ENCODE measurements around the gene SOX8.

The SOX8 gene

DNA sequence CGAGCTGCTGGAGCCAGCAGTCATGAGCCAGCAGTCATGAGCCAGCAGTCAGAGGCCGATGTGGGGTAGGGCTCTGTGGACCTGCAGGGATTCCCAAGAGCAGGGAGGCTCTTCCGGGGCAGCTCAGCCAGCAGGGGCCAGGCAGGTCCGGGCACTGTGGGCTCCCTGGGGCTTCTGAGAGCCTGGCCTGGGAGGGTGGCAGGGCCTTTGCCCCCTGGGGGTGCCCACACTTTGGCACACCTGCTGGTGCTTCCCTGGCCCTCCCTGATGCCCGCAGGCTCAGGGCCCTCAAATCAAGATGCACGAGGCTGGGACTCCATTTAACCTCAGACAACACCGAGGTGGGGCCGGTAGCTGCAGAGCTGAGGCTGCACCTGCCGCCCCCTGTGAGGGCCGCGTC, 18.1 kb downstream of the SOX8 start:
- DNase-seq (ENCODE audit: low read depth) = no peak

DNA sequence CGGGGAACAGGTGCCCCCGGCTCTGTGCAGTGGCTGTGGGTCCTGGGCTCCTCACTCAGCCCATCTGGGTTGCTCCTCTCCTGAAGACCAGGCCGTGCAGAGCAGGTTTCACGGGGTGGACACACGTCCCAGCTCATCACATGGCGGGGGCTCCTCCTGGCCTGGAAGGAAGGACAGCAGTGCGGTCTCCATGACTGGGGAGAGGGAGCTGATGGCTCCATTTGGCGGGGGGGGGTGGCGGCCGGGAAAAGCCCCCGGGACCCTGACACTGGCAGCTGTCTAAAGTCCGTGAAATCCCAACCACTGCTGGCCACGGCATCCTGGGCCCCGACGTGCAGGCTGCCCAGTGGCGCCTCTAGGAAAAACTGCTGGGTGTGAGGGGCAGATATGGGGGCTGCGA, 19.0 kb downstream of the SOX8 start:
- H3K4me3 ChIP-seq (ENCODE audit: low read depth, low read length) = no peak overlapping the region
- DNase-seq (ENCODE audit: low read depth) = no peak

More for the DNA sequence above, 18.1 kb downstream of the SOX8 start:
- no peak overlapping the region for H3K4me3 ChIP-seq (ENCODE audit: low read depth, low read length)

- no peak for DNase-seq (ENCODE audit: low read depth)
- no peak overlapping the region for H3K4me3 ChIP-seq (ENCODE audit: low read depth, low read length)
These were observed 19.5 kb downstream of the SOX8 start for GRCh38 chr16:1001096-1001495.

DNA sequence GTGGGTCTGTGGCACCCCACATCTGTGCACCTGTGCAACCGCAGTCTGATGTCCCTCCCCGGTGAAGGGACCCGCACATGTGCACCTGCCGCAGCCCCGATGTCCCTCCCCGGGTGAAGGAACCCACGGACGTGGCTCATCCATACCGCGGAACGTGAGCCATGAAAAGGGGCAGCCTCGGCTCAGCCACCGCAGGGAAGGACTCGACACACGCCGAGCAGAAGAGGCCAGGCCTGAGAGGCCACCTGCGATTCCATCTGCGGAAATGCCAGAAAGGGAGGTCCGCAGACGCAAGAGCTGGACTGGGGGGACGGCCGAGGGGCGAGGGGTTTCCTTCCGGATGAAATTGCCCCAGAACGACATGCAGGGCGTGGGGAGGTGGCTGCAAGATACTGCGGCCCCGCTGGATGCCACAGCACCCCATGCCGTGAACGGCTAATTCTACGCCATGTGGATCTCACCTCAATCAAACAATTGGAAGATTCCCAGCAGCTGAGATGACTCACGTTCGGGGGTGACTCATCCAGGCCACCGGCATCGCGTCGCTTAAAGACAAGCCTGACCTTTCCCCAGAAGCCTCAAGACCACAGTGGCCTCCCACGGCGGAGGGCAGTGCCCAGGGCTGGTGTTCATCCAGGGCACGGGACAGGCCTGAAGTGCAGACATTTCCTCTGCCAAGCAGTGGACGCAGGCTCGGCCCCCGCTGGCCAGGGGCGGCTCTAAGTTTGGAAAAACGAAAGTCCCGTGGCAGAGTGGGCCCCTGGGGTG, 21.0 kb downstream of the SOX8 start:
- H3K4me3 ChIP-seq (ENCODE audit: low read depth, low read length) = no peak overlapping the region
- peak; percentile 41 for DNase-seq (ENCODE audit: low read depth)

- no peak overlapping the region for H3K4me3 ChIP-seq (ENCODE audit: low read depth, low read length)
- DNase-seq (ENCODE audit: low read depth) = no peak
These were observed 22.1 kb downstream of the SOX8 start for GRCh38 chr16:1003391-1004347.

DNA sequence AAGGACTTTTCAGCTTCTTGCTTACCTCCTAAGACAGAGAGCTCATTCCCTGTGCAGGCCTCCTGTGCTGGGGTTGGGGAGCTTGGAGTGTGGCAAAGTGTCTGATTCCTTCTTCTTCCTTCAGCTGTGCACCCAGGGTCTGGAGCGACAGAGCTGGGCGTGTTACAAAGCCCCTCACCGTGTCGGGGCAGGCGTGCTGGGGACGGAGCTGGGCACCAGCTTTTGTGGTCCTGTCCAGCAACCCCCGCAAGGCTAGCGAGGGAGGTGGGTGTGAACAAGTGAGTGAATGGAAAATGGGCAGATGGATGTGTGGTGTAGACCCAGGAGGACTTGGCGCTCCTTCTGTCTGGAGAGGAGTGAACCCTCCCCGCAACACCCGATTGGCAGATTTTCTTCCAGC, 23.7 kb downstream of the SOX8 start:
- H3K4me3 ChIP-seq (ENCODE audit: low read depth, low read length) = no peak overlapping the region
- no peak for DNase-seq (ENCODE audit: low read depth)

DNA sequence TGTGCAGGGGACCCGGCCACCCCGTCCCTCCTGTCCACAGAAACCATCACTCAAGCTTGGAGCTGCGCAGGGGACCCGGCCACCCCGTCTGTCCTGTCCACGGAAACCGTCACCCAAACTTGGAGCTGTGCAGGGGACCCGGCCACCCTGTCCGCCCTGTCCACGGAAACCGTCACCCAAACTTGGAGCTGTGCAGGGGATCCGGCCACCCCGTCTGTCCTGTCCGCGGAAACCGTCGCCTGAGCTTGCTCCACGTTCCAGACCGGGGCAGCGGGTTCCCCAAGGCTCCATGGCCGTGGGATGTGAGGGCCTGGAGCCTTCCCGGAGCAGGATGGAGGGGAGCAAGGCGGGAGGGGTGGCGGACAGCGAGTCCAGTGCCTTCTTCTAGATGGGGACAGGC, 25.2 kb downstream of the SOX8 start:
- DNase-seq (ENCODE audit: low read depth) = no peak
- no peak overlapping the region for H3K4me3 ChIP-seq (ENCODE audit: low read depth, low read length)

- DNase-seq (ENCODE audit: low read depth) = no peak
- no peak overlapping the region for H3K4me3 ChIP-seq (ENCODE audit: low read depth, low read length)
These were observed 25.8 kb downstream of the SOX8 start for GRCh38 chr16:1007284-1007850.

DNA sequence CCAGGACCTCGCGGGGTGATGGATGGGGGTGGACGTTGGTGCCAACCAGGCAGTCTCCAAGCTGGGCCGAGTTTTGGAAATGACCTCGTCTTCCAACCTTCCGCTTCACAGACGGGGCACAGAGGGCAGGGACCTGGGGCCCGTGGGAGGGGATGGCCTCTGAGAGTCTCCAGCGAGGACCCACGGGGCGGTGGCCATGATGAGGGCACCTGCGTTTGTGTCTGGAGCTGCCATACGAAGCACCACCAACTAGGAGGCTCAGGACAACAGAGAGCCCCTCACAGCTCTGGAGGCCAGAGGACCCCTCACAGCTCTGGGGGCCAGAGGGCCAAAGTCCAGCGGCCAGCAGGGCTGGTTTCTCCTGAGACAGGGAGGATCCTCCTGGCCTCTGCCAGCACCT, 26.5 kb downstream of the SOX8 start:
- H3K4me3 ChIP-seq (ENCODE audit: low read depth, low read length) = no peak overlapping the region
- DNase-seq (ENCODE audit: low read depth) = no peak

DNA sequence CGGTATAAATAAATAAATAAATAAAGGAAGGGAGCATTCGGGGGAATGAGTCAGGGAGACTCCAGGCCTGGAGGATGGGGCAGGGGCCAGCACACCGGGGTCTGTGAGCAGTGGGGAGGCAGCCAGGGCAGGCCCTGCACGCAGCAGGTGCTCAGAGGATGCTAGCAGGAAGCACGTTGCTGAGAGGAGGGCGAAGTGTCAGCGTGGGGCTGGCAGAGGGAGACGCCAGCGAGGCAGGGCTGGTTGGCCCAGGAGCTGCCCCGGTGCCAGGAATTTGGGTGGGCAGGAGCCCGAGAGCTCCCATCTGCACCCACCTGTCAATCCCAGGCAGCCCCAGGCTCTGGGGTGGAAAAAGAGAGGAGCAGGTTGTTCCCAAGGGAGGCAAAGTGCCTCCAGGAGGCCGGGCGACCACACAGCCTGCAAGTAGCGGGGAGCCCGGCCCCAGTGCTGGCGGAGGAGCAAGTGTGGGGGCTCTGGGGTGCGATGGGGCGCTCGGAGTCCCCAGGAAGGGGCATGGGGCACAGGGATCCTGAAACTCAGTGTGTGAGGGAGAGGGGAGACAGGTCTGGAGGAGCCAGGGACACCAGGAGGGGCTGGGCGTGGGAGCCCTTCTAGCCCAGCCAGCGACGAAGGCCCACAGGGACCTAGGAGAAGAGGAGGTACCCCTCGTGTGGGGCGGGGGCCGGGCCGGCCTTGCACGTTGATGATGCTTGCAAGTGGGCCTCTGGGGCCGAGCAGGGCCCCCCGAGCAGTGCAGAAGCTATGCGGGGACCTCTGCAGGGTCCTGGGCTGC, 28.0 kb downstream of the SOX8 start:
- no peak overlapping the region for H3K4me3 ChIP-seq (ENCODE audit: low read depth, low read length)
- no peak for DNase-seq (ENCODE audit: low read depth)

DNA sequence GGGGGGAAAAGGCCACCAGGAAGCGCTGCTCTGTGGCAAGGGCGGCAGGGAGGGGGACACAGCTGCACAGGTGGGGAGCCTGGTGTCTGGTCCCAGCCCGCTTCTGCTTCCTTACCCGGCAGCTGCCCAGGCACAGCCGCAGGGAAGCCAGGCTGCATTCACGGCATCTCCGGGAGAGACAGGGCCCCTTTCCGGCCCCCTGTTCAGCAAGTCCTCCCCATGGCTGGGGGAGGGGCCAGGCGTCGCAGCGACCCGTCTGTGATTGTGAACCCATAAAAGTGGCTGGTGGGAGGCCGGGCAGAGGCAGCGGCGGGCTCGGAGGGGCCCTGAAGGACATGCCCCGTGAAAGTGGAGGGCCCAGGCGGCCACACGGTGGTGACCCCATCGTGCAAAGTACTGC, 28.7 kb downstream of the SOX8 start:
- no peak for DNase-seq (ENCODE audit: low read depth)
- no peak overlapping the region for H3K4me3 ChIP-seq (ENCODE audit: low read depth, low read length)

- H3K4me3 ChIP-seq (ENCODE audit: low read depth, low read length) = no peak overlapping the region
- no peak for DNase-seq (ENCODE audit: low read depth)
These were observed 29.2 kb downstream of the SOX8 start for GRCh38 chr16:1010815-1011214.

DNA sequence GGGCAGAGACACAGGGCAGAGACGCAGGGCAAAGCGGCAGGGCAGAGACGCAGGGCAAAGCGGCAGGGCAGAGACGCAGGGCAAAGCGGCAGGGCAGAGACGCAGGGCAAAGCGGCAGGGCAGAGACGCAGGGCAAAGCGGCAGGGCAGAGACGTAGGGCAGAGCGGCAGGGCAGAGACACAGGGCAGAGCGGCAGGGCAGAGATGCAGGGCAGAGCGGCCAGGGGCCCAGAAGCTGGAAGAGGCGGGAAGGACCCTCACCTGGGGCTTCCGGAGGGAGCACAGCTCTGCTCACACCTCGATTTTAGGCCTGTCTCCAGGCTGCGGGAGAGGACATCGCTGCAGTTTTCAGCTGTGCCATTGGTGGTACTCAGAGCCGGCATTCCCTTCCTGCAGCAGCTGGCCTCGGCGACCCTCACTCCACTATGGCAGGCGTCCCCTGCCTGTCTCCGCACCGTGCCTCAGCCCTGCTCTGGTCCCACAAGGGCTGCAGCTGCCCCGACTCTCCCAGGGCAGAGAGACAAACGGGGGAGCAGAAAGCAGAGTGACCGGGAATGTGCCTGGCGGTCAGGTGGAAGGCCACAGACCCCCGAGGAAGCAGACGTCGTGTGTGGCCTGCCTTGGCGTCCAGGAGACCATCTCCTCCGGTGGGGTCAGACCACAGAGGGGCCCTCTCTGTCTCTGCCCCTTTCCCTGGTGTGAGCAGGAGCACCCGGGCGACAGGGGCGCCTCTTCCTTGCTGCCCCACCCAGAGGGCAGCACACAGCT, 29.9 kb downstream of the SOX8 start:
- DNase-seq (ENCODE audit: low read depth) = no peak
- H3K4me3 ChIP-seq (ENCODE audit: low read depth, low read length) = no peak overlapping the region

GRCh38 chr16:1012135-1012534, 30.6 kb downstream of the SOX8 start:
- H3K4me3 ChIP-seq (ENCODE audit: low read depth, low read length) = no peak overlapping the region
- no peak for DNase-seq (ENCODE audit: low read depth)

DNA sequence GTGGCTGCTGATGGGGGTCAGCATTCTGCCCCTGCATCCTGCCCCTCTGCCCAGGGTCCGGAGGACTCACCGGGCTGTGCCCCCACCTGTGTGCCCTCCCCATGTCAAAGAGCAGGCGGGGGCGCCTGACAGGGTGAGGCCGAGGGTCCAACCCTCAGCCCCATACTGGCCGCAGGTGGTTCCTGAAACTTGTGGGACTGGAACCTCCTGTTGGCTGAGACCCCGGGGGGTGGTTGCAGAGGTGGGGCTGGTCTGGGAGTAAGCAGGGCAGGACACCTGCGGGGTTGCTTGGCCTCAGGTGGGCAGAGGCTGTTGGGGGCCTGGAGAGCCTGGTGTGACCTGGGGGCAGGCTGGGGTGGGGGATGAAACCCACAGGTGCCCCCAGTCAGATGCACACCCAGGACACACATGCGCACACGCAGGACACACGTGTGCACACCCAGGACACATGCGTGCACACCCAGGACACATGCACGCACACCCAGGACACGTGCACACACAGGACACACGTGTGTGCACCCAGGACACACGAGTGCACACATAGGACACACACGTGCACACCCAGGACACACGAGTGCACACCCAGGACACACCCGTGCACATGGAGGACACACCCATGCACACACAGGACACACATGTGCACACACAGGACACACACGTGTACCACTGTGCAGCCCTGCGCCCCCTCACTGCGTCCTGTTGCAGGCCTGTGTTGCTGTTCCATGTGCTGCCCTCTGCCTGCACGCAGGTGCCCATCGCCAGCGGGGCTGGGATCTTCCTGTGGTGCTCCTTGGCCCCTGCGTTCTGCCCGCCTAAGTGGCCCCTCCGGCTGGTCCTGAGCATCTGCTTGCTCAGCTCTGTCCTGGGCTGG, 31.4 kb downstream of the SOX8 start:
- no peak overlapping the region for H3K4me3 ChIP-seq (ENCODE audit: low read depth, low read length)
- no peak for DNase-seq (ENCODE audit: low read depth)

DNA sequence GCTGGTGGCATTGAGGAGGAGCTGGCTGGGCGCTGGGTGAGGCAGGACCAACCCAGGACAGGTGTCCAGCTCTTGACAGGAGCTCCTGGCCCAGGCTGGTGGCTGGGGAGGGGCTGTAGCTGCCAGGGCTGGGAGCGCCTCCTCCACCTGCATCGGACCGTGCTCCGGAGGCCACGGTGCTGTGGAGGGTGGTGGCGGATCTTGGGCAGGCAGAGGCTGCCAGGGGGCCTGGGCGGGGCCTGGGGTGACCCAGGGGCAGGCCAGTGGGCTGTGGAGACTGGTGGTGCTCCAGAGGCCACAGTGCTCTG, 32.0 kb downstream of the SOX8 start:
- no peak for DNase-seq (ENCODE audit: low read depth)
- H3K4me3 ChIP-seq (ENCODE audit: low read depth, low read length) = no peak overlapping the region

DNA sequence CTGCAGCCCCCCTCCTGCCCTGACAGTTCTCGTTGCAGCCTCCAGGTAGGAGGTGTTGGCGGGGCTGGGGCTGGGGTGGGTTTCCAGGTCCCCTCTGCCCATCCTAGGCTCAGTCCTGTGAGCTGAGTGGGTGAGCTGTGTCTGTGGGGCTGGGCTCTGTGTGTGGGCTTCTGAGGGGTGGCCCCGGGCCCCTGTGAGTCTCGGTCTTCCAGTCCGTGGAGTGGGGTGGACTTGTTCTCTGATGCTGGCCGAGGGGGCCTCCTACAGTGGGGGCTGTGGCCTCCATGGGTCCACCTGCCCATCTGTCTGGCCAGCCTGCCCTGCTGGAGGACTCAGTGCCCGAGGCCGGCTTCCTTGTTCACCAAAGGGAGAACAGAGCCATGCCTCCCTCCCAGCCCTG, 32.7 kb downstream of the SOX8 start:
- DNase-seq (ENCODE audit: low read depth) = no peak
- H3K4me3 ChIP-seq (ENCODE audit: low read depth, low read length) = no peak overlapping the region

DNA sequence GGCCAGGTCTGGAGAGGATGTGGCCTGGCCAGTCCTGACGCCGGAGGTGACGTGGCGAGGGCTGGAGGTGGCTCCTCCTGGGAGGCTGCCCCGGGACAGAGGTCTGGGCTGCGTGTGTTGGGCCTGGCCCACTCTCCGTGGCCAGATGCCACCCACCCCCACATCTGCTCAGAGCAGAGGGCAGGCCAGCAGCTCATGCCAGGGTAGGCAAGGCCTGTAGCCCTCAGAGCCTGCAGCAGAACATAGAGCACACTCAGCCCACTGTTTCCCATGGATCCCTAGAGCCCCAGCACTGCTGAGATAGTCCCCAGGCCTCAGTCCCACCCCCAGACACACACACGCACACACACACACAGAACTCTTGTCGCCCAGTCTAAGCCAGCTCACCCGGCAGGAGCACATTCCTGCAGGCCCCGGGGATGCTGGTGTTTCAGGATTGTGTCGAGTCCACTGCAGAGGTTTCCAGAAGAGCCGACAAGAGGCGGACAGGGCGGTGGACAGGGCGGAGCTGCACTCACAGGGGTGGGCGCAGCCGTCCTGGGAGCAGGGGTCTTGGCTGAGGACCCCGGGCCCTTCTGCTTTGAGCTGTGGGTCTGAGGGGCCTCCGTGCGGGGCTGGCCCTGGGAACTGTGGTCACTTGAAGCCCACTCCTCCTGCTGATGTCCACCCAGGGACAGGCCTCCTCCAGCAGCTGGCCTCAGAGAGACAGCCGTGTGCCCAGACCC, 33.4 kb downstream of the SOX8 start:
- H3K4me3 ChIP-seq (ENCODE audit: low read depth, low read length) = no peak overlapping the region
- no peak for DNase-seq (ENCODE audit: low read depth)
